ENCODE results near the gene TSTD1.
"Not testable (repeated sequence)": the region's sequence is repeated elsewhere in the genome, so short reads cannot be mapped to it uniquely, and the experiment has no call there.

Gene TSTD1

DNA sequence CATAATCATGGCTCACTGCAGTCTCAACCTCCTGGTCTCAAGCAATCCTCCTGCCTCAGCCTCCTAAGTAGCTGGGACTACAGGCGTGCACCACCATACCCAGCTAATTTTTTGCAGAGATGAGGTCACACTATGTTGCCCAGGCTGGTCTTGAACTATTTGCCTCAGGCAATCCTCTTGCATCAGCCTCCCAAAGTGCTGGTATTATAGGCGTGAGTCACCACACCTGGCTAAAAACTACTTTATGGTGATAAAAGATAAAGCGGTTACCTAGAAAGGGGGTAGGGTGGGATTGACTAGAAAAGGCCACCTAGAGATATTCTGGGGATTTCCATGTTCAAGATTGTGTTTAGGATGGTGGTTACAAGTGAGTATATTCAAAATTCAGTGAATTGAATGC lies 5.0 kb downstream of the TSTD1 start:
- DNase-seq (ENCODE audit: low spot score) = no peak

GRCh38 chr1:161032409-161032808 lies 6.4 kb downstream of the TSTD1 start:
- no peak for DNase-seq (ENCODE audit: low spot score)

DNA sequence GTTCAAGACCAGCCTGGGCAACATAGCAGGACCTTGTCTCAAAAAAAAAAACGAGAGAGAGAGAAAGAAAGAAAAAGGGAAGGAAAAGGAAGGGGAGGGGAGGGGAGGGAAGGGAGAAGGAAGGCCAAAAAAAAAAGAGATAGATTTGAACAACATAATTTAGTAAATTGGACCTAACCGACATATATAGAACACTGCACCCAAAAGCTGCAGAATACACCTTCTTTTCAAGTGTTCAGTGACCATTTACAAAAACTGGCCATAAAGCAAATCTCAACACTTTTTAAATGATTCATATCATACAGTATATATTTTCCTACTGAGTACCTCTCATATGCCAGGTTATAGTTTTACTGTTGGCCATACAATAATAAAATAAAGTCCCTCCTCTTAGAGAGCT lies 6.9 kb downstream of the TSTD1 start:
- DNase-seq (ENCODE audit: low spot score) = no peak

DNA sequence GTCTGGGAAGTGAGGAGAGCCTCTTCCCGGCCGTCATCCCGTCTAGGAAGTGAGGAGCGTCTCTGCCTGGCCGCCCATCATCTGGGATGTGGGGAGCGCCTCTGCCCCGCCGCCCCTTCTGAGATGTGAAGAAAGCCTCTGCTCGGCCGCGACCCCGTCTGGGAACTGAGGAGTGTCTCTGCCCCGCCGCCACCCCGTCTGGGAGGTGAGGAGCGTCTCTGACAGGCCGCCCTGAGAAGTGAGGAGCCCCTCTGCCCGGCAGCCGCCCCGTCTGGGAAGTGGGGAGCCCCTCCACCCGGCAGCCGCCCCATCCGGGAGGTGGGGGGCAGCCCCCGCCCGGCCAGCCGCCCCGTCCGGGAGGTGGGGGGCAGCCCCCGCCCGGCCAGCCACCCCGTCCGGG lies 9.3 kb downstream of the TSTD1 start:
- not testable (repeated sequence) for DNase-seq (ENCODE audit: low spot score)

DNA sequence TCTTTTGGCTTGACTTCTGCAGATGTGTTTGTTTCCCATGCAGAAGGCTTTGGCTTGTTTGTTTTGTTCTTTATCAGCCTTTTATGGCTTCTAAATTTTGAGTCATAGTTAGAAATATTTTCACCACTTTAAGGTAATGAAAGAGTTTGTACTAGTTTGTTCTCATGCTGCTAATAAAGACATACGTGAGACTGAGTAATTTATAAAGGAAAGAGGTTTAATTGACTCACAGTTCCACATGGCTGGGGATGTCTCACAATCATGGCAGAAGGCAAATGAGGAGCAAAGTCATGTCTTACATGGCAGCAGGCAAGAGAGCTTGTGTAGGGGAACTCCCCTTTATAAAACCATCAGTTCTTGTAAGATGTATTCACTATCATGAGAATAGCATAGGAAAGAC lies 11.8 kb downstream of the TSTD1 start:
- DNase-seq (ENCODE audit: low spot score) = not testable (repeated sequence)

GRCh38 chr1:161022432-161022831 lies 16.3 kb downstream of the TSTD1 start:
- not testable (repeated sequence) for DNase-seq (ENCODE audit: low spot score)

DNA sequence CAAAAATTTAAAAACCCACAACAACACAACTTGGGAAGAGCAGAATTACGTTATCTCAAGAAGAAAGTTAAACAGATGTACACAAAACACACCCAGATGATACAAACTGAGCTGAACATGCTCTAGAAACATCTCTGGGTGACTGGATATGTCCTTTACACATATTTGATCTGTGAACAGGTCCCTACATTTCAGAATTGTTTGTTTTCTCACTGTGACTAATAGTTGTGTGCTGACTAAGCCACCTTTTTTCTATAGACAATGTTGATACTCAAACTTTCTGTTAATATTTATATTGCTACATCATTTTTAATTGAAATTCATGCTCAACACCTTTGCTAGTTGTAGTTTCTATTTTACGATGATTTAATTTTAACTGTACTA lies 16.8 kb downstream of the TSTD1 start:
- no peak for DNase-seq (ENCODE audit: low spot score)

- DNase-seq (ENCODE audit: low spot score) = peak; percentile 99
Measured at GRCh38 chr1:161021165-161021969, 17.4 kb downstream of the TSTD1 start.

GRCh38 chr1:161020509-161021164 lies 18.1 kb downstream of the TSTD1 start, which contains the start of gene F11R:
TSS of gene F11R (minus strand) at chr1:161021152. CDS start at chr1:161021073, 79 bp downstream.
- DNase-seq (ENCODE audit: low spot score) = peak; percentile 69

- DNase-seq (ENCODE audit: low spot score) = no peak
Measured at GRCh38 chr1:161019751-161020495, 18.8 kb downstream of the TSTD1 start.

DNA sequence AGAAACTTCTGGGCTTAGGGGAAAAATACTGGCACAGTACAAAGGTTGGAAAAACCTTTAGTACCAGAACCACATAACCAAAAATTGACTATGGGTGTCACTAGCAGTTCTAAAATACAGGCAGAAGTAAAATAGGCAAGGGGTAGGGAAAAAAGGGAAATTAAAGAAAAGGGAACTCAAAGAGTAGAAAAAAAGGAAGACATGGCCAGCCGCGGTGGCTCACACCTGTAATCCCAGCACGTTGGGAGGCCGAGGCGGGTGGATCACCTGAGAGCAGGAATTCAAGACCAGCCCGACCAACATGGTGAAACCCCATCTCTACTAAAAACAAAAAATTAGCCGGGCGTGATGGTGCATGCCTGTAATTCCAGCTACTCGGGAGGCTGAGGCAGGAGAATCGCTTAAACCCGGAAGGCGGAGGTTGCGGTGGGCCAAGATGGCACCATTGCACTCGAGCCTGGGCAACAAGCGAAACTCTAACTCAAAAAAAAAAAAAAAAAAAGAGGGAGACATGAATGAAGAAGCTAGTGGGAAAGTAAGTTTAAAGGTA lies 19.6 kb downstream of the TSTD1 start:
- not testable (repeated sequence) for DNase-seq (ENCODE audit: low spot score)

GRCh38 chr1:161018631-161018930 lies 20.2 kb downstream of the TSTD1 start:
- DNase-seq (ENCODE audit: low spot score) = no peak

- no peak for DNase-seq (ENCODE audit: low spot score)
Measured at GRCh38 chr1:161017756-161018630, 20.8 kb downstream of the TSTD1 start.

DNA sequence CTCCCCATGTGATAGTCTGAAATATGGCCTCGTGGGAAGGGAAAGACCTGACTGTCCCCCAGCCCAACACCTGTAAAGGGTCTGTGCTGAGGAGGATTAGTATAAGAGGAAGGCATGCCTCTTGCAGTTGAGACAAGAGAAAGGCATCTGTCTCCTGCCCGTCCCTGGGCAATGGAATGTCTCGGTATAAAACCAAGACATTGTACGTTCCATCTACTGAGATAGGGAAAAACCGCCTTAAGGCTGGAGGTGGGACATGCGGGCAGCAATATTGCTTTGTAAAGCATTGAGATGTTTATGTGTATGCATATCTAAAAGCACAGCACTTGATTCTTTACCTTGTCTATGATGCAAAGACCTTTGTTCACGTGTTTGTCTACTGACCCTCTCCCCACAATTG lies 21.6 kb downstream of the TSTD1 start:
- DNase-seq (ENCODE audit: low spot score) = not testable (repeated sequence)

DNA sequence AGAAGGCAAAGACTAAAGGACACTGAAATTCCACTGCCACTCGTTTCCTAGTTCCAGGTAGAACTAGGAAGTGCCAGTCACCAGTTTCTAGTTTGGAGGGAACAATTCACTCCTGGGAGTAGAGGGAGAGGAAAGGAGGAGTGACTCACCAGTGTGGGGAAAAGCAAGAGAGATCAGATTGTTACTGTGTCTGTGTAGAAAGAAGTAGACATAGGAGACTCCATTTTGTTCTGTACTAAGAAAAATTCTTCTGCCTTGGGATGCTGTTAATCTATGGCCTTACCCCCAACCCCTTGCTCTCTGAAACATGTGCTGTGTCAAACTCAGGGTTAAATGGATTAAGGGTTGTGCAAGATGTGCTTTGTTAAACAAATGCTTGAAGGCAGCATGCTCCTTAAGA lies 22.1 kb downstream of the TSTD1 start:
- DNase-seq (ENCODE audit: low spot score) = not testable (repeated sequence)

DNA sequence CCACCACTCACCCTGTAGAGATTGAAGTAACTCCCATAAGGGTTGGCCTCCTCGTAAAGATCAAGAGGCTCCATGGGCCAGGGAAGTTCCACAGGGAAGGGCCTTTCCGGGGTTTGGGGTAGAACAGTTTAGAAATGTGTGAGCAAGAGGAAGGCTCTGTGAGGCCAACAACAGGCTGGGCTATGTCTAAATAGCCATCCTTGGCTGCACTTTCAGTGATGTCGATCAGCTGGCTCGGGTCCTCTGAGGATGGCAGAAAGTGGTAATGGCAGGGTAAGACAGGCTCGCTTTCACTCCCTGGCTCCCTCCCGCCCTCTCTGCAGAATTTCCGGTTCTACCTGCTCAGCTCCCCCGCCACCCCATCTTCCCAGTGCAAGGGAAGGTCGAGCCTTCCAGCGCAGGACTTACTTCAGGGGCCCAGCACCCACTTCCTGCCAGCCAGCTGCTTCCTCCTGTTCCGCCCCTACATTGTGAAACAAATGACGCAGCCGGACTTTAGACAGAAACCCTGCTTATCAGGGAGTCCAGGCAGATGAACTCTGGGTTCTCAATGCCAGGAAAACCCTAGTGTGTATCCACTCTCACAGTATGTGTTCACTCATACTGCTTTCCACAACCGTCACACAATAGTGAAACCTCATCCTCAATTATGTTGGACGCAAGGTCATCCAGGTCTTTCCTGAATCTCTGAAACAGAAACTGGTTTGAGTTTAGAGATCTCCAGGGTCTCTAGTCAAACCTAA lies 25.1 kb downstream of the TSTD1 start:
- DNase-seq (ENCODE audit: low spot score) = no peak

DNA sequence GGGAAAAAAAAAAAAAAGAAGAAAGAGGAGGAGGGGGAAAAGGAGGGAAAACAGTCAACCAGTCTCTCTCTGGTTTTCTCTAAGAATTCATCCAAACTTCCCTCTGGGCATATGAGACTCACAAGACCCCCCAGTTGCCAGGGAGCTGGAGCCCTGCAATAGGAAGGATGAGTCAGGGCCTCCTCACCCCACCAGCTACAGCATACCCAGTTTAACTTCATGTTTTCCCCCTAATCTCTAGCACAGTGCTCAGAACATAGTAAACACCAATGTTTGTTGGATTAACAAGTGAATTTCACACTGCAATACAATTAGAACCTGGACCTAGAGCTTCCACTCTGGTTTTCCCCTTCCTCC lies 25.7 kb downstream of the TSTD1 start:
- DNase-seq (ENCODE audit: low spot score) = no peak

DNA sequence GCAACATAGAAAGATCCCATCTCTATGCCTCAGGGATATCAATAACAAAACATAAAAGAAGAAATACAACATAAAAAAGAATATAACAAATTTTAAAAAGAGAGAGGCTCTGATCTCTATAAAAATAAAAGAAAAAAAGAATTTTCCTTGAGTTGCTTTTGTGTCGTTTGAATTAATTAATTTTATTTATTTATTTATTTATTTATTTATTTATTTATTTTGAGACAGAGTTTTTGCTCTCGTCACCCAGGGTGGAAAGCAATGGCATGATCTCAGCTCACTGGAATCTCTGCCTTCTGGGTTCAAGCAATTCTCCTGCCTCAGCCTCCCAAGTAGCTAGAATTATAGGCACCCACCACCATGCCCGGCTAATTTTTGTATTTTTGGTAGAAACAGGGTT lies 26.3 kb downstream of the TSTD1 start:
- DNase-seq (ENCODE audit: low spot score) = no peak

- DNase-seq (ENCODE audit: low spot score) = no peak
Measured at GRCh38 chr1:161009602-161010211, 29.1 kb downstream of the TSTD1 start.

DNA sequence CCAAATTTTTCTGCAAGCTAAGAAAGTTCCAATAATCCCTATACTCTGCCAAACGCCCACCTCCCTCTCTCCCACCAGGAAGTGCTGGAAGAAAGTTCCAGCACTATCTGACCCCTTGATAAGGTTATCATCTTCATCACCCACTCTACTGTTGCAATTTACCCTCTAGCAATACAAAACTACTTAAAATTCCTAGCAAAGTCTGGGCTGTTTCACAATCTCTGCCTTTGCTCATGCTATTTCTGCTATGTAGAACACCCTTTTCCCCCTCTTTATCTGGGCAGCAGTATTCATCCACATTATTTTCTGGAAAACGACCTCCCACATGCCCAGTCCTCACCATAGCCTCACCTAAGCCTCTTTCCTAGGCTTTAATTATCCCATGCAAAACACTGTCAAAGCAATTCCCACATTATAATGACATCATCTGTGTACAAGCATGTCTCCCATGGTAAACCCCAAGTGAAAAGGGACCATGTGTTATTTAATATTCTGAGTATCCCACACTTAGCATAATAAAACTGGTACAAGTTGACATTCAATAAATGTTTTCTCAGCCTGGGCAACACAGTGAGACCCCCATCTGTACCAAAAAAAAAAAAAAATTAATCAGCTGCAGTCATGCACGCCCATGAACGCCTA lies 29.8 kb downstream of the TSTD1 start:
- no peak for DNase-seq (ENCODE audit: low spot score)

Measured in SW480 (cell line).